PFSK-1 (cell line): Measurements from ENCODE around the gene PXT1.

Experiments used
- POLR2AphosphoS5 ChIP-seq: IDR thresholded peaks from 2 replicates; pipeline ENCODE4 v1.6.1; 2012; ENCODE audit warnings: low read depth, mild to moderate bottlenecking, control low read depth, low read length, moderate library complexity
- SIN3A ChIP-seq: IDR thresholded peaks from 2 replicates; pipeline ENCODE4 v1.6.1; 2012; ENCODE audit warnings: mild to moderate bottlenecking, low read length, moderate library complexity, borderline replicate concordance; ENCODE audit not compliant: insufficient read depth
- TF ChIP-seq, protein P1 (sequence below), 2 experiments: IDR thresholded peaks; 2 replicates each; pipeline versions ENCODE4 v1.6.1 to v1.8.0; 2011 to 2012; ENCODE audit warnings: low read depth in 2 of 2, low read length in 2 of 2, control low read depth in 1 of 2, inconsistent platforms in 1 of 2, mild to moderate bottlenecking in 1 of 2, moderate library complexity in 1 of 2; ENCODE audit not compliant: insufficient read depth in 1 of 2

DNA sequence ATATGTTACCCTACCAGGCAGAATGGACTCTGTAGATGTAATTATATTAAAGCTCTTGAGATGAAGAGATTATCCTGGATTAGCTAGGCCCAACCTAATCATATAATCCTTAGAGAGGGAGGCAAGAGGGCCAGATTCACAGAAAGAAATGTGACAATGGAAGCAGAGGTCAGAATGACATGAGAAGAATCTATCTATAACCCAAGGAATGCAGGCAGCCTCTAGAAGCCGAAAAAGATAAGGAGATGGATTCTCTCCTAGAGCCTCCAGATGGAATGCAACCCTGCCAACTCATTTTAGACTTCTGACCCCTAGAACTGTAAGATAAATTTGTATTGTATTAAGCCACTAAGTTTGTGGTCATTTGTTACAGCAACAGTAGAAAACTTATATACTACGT lies 12.3 kb downstream of the PXT1 start:
- TF ChIP-seq, protein P1, sequence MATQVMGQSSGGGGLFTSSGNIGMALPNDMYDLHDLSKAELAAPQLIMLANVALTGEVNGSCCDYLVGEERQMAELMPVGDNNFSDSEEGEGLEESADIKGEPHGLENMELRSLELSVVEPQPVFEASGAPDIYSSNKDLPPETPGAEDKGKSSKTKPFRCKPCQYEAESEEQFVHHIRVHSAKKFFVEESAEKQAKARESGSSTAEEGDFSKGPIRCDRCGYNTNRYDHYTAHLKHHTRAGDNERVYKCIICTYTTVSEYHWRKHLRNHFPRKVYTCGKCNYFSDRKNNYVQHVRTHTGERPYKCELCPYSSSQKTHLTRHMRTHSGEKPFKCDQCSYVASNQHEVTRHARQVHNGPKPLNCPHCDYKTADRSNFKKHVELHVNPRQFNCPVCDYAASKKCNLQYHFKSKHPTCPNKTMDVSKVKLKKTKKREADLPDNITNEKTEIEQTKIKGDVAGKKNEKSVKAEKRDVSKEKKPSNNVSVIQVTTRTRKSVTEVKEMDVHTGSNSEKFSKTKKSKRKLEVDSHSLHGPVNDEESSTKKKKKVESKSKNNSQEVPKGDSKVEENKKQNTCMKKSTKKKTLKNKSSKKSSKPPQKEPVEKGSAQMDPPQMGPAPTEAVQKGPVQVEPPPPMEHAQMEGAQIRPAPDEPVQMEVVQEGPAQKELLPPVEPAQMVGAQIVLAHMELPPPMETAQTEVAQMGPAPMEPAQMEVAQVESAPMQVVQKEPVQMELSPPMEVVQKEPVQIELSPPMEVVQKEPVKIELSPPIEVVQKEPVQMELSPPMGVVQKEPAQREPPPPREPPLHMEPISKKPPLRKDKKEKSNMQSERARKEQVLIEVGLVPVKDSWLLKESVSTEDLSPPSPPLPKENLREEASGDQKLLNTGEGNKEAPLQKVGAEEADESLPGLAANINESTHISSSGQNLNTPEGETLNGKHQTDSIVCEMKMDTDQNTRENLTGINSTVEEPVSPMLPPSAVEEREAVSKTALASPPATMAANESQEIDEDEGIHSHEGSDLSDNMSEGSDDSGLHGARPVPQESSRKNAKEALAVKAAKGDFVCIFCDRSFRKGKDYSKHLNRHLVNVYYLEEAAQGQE (IDR thresholded peaks at IDR 0.05; ENCODE audit: insufficient read depth in 1 of 2, low read depth in 2 of 2, low read length in 2 of 2): no peak
- TF ChIP-seq POLR2AphosphoS5 (no peak), SIN3A (no peak)
